ENCODE data around the gene PCBP3. TPM values are rescaled to one million over a fixed set of nuclear protein-coding genes. Genes with fewer than 3 reads are reported as not detected.

PCBP3 gene
- total RNA-seq, 1 experiment from 2014 or later = 10.9 TPM

DNA sequence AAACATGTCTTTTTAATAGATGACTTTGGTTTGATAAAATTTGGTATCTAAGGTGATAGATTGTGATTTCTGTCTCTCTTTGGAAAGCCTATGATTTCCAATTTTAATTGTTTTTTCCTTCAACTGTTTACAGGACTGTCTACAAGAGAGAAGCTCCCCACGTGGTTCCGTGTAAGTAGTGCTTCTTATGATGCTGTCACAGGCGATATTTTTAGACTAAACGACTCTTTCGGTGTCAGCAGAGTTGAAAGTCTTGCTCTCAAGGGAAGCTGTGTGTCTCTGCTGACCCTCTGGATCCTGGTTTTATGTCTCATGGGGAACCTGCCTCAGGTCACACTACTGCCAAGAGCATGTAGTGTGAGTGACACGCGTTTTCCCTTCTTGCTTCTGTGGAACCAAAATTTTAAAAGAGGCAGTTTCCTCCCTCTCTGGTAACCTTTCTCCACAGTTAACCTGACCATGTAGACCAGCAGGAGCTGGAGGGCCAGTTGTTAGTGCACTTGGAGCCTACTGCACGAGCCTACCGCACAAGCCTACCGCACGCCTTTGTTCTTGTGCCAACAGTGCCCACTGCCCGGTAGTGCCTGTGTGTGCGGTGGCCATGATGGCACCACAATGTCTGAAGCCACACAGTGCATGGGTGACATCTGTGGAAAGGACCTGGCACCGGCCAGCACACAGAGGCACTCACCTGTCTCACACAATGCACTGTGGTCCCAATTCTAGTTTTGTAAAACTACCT is 91.9 kb downstream of the PCBP3 start:
- Histone ChIP-seq H4K5ac (ENCODE audit: insufficient read length, low read depth, low read length) (no peak overlapping the region), H3K56ac (ENCODE audit: insufficient read length, low read depth, low read length) (no peak overlapping the region), H3K27ac (ENCODE audit: insufficient read length, low read depth, low read length) (no peak overlapping the region), H2BK12ac (ENCODE audit: insufficient read length, low read depth, low read length) (no peak overlapping the region), H4K20me1 (ENCODE audit: control insufficient read depth, insufficient read depth, insufficient read length) (no peaks in the 10 kb centered on the region), H2BK120ac (ENCODE audit: low read depth, low read length, poor library complexity, severe bottlenecking) (no peak overlapping the region), H3K9me3 (ENCODE audit: control insufficient read depth, low read depth, low read length) (no peaks in the 10 kb centered on the region), H2AFZ (ENCODE audit: low read length) (no peak overlapping the region), H3K23me2 (ENCODE audit: insufficient read length, low read depth, low read length, poor library complexity, severe bottlenecking) (no peaks in the 10 kb centered on the region), H4K8ac (replicated peaks; ENCODE audit: insufficient read length, low read depth, low read length) (no peak overlapping the region), H3K27me3 (ENCODE audit: insufficient read depth, low read length) (no peaks in the 10 kb centered on the region; the same call in 1 of the 2 replicates), H3K79me1 (ENCODE audit: insufficient read depth, low read depth, low read length, poor library complexity, severe bottlenecking) (no peaks in the 10 kb centered on the region), H3K4me1 (ENCODE audit: insufficient read depth, low read length) (no peaks in the 10 kb centered on the region), H3K14ac (ENCODE audit: insufficient read depth, low read length) (no peak overlapping the region; the same call in 1 of the 2 replicates), H3T11ph (ENCODE audit: low read length) (no peak overlapping the region), H2AK5ac (ENCODE audit: insufficient read length, low read length) (no peak overlapping the region), H2BK5ac (ENCODE audit: insufficient read length, low read length) (no peak overlapping the region), H3K79me2 (ENCODE audit: insufficient read depth, low read length) (no peaks in the 10 kb centered on the region), H3K23ac (ENCODE audit: insufficient read length, low read depth, low read length) (no peak overlapping the region), H3K4me2 (ENCODE audit: insufficient read depth, insufficient read length, low read length) (no peak overlapping the region), H3K18ac (ENCODE audit: insufficient read length, low read depth, low read length) (no peak overlapping the region), H3K9ac (ENCODE audit: extremely low read depth, insufficient read length, low read length) (no peak overlapping the region), H4K91ac (ENCODE audit: insufficient read length, low read depth, low read length) (no peak overlapping the region), H3K4ac (ENCODE audit: low read depth, low read length) (no peak overlapping the region), H2BK15ac (ENCODE audit: low read depth, low read length) (no peak overlapping the region), H2BK20ac (ENCODE audit: low read depth, low read length, poor library complexity, severe bottlenecking) (no peak overlapping the region)
- no peaks in the 10 kb centered on the region for H3K9me3 Mint-ChIP-seq
- H3K36me3 Mint-ChIP-seq (ENCODE audit: insufficient read depth in 1 of 3, low read depth in 3 of 3) = no peaks in the 10 kb centered on the region; a peak in 1 of 7 replicates
- TF ChIP-seq CTCF (conservative IDR thresholded peaks at IDR 0.05) = no peak
- no peak for DNase-seq
- no peaks in the 10 kb centered on the region for H3K27me3 Mint-ChIP-seq (ENCODE audit: low read depth)
- H3K27ac Mint-ChIP-seq = no peak overlapping the region
- H3K4me1 Mint-ChIP-seq = peaks cover 3% of the 10 kb centered on the region in 2 experiments; a peak in 3 of 4 replicates
- H3K4me3 Mint-ChIP-seq = no peak overlapping the region
- no CpG with 5 or more reads among the region's 14 CpGs for WGBS (ENCODE audit: extremely low coverage, insufficient read length, low lambda C conversion rate)
